NK-92 treated with Interleukin-12 subunit alpha and Interleukin-12 subunit beta, amount 100 ng/mL, for 24 hours (cell line): ENCODE measurements around the gene PPA2.

ENCODE experiments used
- DNase-seq: peaks from one replicate; lab custom pipeline; 2025; lab: John Stamatoyannopoulos, UW

Gene PPA2

DNA sequence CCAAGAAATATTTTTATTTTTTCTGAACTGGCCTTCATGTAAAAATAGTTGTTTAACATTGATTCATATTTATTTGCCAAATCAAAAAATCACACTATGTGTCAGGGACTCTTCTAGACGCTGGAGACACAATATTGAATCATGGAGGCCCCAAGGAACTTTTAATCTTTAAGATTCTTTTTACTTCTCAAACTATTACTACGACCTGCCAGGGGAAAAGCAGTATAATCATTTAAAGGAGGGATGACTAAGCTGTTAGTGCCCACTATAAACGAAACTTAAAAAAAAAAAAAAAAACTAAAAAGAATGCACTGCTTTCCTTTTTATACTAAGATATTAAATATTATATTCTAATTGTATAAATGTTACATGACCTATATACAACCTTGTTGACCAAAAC, 84.7 kb downstream of the PPA2 start:
- no peak for DNase-seq

DNA sequence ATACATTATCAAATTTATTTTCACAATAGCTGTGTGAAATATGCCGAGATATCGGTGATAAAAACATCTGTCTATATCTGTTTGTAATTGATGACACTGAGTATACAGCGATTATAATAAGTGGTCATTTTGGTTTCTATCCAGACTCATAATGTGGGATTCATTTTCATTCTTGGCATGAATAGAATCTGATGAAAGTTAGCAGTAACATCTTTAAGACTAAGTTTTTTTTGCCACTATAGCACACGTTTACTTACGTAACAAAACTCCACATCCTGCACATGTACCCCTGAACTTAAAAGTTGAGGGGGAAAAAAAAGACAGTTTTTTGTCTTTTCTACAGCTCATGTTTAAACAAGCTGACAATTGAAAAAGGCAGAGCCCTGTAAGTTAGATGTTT, 86.4 kb downstream of the PPA2 start:
- no peak for DNase-seq

DNA sequence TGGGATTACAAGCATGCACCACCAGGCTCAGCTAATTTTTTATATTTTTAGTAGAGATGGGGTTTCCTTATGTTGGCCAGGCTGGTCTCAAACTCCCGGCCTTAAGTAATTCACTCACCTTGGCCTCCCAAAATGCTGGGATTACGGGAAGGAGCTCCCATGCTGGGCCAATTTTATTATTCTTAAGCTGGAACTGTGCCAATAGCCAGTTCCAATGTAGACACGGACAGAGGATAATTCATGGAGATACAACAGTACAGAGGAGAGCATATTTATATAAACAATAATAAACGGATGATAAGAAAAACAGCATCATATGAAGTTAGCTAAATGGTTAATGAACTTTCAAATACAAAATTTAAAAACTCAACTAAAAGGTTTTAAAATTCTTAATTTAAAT, 87.8 kb downstream of the PPA2 start:
- no peak for DNase-seq

DNA sequence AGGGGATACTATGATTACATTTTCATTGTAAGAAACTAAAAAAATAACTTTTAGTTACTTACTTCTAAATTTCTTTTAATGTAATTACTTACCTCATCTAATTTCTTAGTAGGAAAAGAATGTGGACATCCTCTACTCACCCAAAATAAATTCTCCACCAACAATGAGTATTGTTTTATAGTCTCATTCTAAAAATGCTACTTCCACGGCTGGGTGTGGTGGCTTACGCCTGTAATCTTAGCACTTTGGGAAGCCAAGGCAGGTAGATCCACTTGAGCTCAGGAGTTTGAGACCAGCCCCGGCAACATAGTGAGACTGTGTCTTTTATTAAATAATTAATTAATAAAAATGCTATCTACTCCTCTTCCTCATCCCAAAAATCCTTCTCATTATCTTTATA, 99.8 kb downstream of the PPA2 start:
- DNase-seq = no peak

DNA sequence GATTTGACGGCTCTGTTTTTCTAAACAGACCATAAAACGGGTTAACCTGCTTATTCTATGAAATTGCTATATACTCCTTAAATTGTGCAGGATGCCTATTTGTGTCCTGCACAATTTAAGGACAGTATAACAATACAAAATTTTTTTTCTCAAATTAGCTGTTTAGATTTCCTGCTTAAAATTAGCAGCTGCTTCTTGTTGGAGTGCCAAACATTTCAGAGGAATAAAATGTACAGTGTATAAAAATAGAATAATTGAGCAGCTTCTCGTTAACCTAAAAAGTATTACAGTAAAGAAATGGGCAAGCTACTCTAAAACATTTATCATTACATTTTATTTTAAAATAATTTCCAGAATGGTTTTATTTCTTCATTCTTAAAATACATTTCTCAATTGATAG, 100.5 kb downstream of the PPA2 start:
- DNase-seq = no peak

DNA sequence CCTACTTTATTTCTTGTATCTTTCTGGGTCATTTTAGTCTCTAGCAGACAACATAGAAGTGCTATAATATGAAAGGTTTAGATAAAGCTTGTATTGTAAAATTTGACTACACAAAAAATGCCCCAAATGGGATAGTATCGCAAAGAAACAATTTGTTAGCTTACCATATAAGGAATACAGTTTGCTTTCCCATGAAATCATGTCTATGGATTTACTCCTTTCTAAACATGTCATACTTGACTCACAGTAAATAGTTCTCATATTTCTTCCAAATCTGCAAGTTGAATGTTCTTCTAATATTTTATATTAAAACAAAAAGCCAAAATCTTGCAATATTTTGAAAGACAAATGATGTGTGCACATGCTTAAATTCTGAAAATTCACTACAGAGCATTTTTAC, 103.9 kb downstream of the PPA2 start:
- no peak for DNase-seq

DNA sequence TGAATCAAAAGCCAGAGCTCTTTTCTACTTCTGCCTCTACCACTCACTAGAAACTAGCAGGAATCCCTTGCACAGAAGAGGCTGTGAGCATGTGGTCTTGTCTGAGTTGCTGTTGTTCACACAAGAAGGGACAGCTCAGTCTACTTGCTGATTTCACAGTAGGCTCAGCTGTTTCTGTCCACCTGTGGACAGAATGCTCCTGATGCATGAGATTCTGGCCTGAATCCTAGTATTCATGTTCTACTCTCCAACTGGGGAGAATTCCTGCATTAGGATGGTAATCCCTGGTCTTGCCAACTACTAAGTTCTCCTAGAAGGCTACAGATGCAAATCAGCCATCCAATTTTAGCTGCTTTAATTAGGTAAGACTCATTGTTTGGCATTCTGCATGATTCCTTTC, 112.8 kb downstream of the PPA2 start:
- no peak for DNase-seq

DNA sequence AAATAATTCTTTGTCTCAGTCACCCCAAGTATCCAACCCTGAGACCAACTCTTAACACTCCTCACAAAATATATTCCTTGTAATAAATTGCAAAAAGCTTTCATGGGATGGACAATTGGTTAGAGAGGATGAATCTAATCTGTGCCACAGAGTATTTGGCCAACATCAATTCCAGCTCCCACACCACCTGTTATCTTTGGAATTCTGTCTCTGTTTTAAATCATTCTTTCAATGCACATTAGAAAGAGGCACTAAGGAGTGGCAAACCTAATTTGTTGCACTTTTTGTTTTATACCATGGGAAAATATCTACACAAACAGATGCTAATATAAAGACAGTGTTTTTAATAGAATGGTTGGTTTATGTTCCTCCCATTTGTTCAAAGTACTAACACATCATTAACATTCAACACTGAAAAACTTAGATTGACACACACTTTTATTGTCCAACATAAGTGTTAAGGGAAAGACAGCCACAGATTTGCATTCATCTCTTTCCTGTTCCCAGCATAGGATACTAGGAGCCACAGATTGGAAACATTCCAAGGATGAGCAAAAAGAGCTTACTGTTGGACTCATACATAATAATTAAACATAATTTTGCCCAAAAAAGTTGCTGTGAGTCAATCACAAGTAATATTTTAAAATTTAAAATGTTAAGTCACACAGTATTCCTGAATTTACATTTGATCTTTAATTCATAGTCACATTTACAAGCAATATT, 116.4 kb downstream of the PPA2 start:
- no peak for DNase-seq

DNA sequence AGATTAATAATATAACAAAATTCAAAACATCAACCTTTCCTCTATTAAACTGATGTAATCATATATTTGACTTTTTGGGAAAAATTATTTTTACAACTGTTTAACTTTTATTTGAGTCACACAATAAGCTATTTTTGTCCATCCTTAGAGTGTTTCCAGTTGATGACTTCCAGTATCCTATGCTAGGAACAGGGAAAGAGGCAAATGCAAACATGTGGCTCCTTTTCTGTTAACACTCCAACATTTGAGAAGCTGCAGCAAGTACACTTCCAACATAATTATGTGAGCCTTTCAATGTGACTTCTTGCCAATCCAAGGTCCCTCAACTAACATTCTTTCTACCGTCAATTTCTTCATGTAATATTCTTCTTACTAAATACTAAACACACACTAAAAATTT, 117.7 kb downstream of the PPA2 start:
- DNase-seq = no peak

DNA sequence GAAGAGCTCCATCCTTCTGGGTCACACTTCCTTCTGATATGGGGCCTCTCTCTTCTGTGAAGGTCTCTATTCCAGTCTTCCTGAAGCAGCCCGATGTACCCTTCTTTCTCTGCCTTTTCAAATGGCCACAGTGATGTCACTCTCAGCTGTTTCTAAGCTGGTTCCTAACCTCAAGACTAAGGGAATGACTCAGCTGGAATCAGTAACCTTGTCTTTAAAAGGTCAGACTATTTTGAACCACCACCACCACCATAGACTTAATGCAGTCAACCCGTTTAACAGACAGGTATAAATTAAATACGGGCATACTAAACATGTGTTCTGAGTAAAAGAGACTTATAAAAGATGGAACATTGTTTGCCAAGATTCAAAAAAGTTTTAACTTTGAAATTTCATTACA, 121.0 kb downstream of the PPA2 start:
- DNase-seq = no peak

DNA sequence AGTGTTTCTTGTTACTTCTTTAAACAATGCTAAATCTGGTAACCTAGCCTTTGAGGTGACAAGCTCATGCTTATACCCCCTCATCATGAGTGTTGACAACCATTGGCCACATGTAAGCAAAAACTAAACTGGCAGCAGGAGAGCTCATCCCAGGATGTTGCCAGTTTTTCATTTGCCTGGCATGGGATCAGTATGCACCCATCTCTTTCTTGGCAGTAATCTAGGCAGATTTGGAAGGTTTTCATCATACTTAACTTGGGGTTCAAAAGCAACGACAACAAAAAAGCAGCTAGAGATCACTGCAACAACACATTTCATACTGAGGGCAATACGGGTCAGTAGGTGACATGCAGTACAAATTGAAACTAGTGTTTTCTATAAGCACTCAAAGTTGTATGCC, 122.0 kb downstream of the PPA2 start:
- DNase-seq = no peak

DNA sequence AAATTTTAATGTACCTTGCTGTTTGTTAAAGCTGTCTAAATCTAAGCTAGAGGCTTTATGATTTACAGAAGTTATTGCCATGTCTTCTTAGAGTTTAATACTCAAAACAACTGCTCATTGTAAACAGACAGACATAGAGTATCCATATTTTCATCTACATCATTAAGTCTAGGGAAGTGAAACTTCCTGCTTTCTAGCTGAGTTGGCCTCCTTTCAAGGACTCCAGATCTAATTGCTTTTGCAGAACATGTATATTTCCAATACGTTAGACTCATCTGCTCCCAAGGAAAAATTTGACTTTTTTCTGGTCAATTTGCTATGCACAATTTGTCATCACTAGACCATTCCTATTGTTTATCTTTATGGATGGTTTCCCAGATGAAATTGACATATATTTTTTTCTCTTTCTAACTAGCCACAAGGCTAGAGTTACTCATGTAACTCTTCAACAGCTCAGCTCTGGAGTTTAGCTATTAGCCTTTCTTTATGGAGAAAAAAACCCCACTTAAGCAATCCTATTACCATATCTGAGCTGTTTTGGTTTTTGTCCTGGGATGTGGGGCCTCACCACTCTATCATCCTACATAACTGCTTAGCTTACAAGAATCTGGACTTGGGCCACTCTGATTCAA, 122.9 kb downstream of the PPA2 start:
- no peak for DNase-seq

DNA sequence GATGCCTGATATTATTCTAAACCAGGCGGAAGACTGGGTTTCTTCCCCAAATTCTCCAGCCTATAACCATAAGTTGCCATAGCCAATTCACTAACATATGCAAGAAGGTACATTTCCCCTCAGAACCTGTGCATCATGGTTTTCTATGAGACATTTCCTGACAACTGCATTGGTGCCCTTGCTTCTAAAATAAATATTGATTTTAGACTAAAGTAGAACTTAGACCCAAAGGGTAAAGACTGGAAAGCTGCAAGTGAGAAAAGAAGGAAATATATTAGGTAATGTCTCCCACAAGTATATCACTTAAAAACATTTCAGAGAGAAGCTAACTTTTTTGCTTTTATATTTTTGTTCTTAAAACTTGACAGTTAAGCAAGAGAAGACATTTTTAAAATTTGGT, 125.1 kb downstream of the PPA2 start:
- no peak for DNase-seq

DNA sequence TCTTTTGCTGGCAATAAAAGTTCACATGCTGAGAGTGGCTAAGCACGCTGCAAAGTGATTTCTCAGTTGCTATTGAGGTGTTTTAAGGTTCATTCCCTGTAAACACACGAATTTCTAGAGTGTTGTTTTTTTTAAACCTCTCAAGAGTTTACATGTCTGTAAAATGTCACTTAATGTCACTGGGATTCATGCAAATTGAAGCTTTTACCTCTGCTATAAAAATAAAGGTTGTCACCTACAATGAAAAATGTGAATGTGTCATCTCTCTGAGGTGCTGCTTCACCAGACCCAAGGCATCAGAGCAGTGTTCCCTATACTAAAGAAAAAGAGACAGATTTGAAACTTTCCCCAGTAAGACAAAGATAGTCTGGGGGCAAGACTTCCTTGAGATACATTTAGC, 127.0 kb downstream of the PPA2 start:
- DNase-seq = no peak

DNA sequence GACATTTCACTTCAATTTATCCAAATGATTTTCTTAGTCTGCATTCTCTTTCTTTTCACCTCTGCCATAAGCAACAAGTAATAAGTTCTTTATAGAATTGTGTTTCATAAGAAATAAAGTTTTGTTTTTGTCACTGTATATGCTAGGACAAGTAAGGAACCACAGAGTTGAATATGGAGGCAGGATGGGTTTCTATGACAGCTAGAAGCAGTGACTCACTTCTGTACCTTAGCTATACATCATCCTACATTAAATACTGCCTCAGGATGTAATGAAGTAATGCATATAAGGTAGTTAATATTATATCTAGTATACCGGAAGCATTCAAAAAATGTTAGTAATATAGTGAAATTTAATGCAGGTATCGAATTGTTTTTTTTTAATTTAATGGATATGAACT, 128.0 kb downstream of the PPA2 start:
- DNase-seq = no peak

DNA sequence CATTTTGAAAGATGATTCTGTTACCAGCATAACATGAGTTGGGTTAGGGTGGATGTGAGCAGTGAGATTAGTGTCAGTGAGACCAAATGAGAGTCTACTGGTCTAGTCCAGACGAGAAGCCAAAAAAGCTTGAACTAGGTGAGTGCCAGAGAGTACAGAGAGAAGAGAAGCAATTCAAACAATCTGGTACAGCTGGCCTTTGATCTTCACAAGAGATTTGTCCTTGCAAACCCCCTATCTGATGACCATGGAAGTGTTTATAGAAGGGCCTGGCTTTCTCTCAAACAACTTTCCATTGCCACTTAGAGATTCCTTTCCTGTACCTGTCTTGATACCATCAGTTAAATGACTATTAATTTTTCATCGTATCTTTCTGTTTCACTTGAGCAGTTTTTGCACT, 128.5 kb downstream of the PPA2 start:
- no peak for DNase-seq

DNA sequence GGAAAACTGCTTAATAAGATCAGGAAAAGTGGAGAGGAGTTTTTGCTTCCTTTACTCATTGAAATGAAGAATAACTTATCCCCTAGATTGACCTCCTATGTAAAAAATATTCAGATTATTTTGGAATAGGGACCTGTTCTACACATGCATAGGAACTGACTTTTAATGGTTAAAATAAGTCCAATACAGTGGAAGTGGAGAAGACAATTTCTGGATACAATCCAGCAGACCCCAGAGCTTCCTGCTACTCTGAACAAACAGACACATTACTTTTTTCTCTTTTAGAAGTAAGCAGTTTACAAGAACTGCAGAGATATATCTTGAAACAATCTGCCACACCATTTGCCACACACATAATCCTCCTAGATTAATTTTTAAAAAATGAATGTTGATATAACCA, 129.7 kb downstream of the PPA2 start:
- no peak for DNase-seq

DNA sequence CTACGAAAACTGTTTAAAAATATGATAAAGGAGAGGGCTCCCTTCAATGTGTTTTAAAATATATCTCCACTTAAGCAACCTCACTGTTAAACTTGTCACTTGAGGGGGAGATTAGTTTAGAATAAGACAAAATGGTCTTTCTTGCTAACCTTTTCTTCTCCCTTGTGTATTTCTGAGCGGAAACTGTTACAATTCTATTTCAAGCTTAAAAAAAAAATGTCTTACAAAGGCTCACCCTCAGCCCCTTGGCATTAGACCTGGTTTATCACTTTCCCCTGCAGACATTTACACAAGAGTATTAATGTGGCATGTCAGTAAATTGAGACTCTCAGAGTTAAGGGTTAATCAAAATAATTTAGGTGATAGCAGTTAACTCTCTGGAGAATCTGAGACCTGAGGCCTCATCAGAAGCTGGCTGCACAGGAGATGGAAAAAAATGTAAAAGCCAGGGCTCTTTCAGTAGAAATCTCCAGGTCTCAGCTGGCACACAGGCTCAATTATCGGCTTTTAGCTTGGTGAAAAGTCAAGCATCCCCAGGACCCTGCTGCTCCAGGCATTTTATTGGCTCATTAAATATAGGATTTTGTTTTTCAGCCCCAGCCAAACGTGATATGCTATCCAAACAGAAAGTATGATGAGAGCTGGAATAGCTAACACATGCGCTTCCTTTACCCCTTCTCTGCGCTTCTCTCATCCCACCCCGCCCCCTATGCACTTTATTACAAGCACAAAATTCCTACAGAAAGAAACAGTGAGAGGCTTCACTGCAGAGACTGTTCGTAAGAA, 130.5 kb downstream of the PPA2 start:
- no peak for DNase-seq

DNA sequence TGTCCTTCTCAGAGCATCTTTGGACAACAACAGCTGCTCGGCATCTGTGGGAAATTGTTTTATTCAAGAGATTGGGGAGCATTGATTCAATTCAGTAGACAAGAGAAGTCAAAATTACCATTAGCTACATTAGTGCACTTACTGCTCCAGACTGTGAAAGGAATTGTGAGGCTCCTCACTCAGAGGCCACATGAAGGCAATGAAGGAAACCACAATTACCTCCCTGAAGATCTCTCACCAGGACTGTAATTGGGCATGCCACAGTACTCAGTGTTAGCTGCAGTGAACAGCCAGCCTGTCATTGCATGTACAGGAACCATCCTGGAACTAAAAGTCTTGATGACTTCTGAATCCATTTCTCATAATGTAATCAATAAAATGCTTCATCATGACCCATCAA, 144.8 kb downstream of the PPA2 start:
- no peak for DNase-seq

DNA sequence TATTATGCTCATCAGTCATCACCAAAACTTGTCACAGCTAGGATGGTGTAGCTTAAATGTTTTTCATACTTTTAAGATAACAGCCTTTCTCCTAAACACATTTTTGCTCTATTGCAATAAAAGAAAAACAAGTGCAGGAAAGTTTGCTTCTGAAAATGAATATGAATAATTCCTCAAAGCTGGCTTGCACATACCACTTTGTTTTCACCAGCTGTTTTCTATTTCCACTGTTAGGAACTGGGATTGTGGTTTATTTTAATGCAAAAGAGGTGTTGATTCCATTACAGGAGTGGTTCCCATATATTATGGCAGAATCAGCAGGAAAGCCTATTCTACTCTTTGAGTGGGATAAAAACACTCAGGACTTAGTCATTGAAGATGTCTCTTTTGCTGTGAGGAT, 145.9 kb downstream of the PPA2 start:
- DNase-seq = no peak

DNA sequence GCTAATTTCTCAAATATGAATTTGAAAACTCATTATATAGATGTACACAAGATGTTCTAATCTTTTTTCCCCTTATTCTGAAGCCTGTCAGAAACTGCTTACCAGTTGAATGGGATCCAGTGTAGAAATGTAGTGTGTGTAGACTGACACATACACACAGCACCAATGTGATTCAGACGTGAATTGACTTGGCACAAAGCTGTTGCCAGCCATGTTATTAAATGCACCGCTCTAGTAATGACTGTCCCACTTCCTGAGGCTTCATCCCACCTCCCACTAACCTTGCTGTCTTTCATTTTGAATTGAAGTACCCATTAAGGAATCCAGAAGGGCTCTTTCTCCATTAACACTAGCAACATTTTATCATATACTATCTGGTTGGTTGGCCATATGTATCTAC, 146.6 kb downstream of the PPA2 start:
- DNase-seq = no peak
